T-helper 2 cell treated with Interferon-gamma antibody and Interleukin-4, amounts not matched to agents 5 μg/mL and 100 μg/mL, for 36 hours (primary cell): ENCODE measurements around the gene NTHL1.
A peak's percentile ranks its signal among the peaks of the same experiment; 100 is the strongest.

Experiments used
- DNase-seq: peaks from one replicate; pipeline ENCODE4 v3.0.0; 2021; ENCODE audit warnings: low spot score
- H3K27ac Mint-ChIP-seq: one replicate; pipeline ENCODE4 v1.8.0; 2021; ENCODE audit warnings: mild to moderate bottlenecking, mixed read lengths
- H3K27me3 Mint-ChIP-seq: one replicate; pipeline ENCODE4 v1.8.0; 2021; ENCODE audit warnings: low read depth, mixed read lengths
- H3K36me3 Mint-ChIP-seq: one replicate; pipeline ENCODE4 v1.8.0; 2021; ENCODE audit warnings: low read depth, mixed read lengths
- H3K4me1 Mint-ChIP-seq: one replicate; pipeline ENCODE4 v1.8.0; 2021; ENCODE audit warnings: low read depth, mixed read lengths
- H3K4me3 Mint-ChIP-seq: one replicate; pipeline ENCODE4 v1.8.0; 2022; ENCODE audit warnings: mild to moderate bottlenecking, moderate library complexity, mixed read lengths
- H3K9me3 Mint-ChIP-seq: one replicate; pipeline ENCODE4 v1.8.0; 2021; ENCODE audit warnings: mixed read lengths

NTHL1 gene

GRCh38 chr16:2063861-2064260 is 16.2 kb upstream of the NTHL1 start:
- no peak for DNase-seq
- no peak overlapping the region for H3K27ac Mint-ChIP-seq
- H3K9me3 Mint-ChIP-seq = no peaks in the 10 kb centered on the region
- H3K27me3 Mint-ChIP-seq = no peaks in the 10 kb centered on the region
- H3K36me3 Mint-ChIP-seq = peaks cover 13% of the 10 kb centered on the region
- no peaks in the 10 kb centered on the region for H3K4me1 Mint-ChIP-seq
- no peak overlapping the region for H3K4me3 Mint-ChIP-seq

- Mint-ChIP-seq H3K36me3 (peaks cover 10% of the 10 kb centered on the region), H3K9me3 (no peaks in the 10 kb centered on the region), H3K4me1 (no peaks in the 10 kb centered on the region), H3K27me3 (no peaks in the 10 kb centered on the region), H3K27ac (no peak overlapping the region), H3K4me3 (no peak overlapping the region)
- DNase-seq = no peak
Measured at GRCh38 chr16:2062801-2063200, 15.2 kb upstream of the NTHL1 start.

GRCh38 chr16:2061526-2061925 is 13.9 kb upstream of the NTHL1 start:
- Mint-ChIP-seq H3K36me3 (peaks cover 6% of the 10 kb centered on the region), H3K4me3 (no peak overlapping the region), H3K4me1 (no peaks in the 10 kb centered on the region), H3K27ac (no peak overlapping the region), H3K27me3 (no peaks in the 10 kb centered on the region), H3K9me3 (no peaks in the 10 kb centered on the region)
- DNase-seq = no peak

- H3K36me3 Mint-ChIP-seq = peaks cover 3% of the 10 kb centered on the region
Measured at GRCh38 chr16:2061023-2061422, 13.4 kb upstream of the NTHL1 start.

GRCh38 chr16:2060346-2060745 is 12.7 kb upstream of the NTHL1 start:
- Mint-ChIP-seq H3K4me1 (no peaks in the 10 kb centered on the region), H3K27ac (no peak overlapping the region), H3K36me3 (peaks cover 1% of the 10 kb centered on the region), H3K9me3 (no peaks in the 10 kb centered on the region), H3K4me3 (no peak overlapping the region), H3K27me3 (no peaks in the 10 kb centered on the region)
- DNase-seq = no peak

More at GRCh38 chr16:2061023-2061422, 13.4 kb upstream of the NTHL1 start:
- DNase-seq = no peak
- H3K9me3 Mint-ChIP-seq = no peaks in the 10 kb centered on the region
- no peak overlapping the region for H3K27ac Mint-ChIP-seq
- no peak overlapping the region for H3K4me3 Mint-ChIP-seq
- no peaks in the 10 kb centered on the region for H3K4me1 Mint-ChIP-seq
- H3K27me3 Mint-ChIP-seq = no peaks in the 10 kb centered on the region

- H3K36me3 Mint-ChIP-seq = peaks cover 1% of the 10 kb centered on the region
- H3K9me3 Mint-ChIP-seq = no peaks in the 10 kb centered on the region
- no peaks in the 10 kb centered on the region for H3K4me1 Mint-ChIP-seq
- H3K27ac Mint-ChIP-seq = no peak overlapping the region
- DNase-seq = no peak
- H3K4me3 Mint-ChIP-seq = no peak overlapping the region
- no peaks in the 10 kb centered on the region for H3K27me3 Mint-ChIP-seq
Measured at GRCh38 chr16:2058872-2059271, 11.2 kb upstream of the NTHL1 start.

GRCh38 chr16:2058420-2058819 is 10.8 kb upstream of the NTHL1 start:
- peaks cover 1% of the 10 kb centered on the region for H3K36me3 Mint-ChIP-seq
- H3K4me3 Mint-ChIP-seq = no peak overlapping the region
- H3K27ac Mint-ChIP-seq = no peak overlapping the region
- H3K4me1 Mint-ChIP-seq = no peaks in the 10 kb centered on the region
- DNase-seq = no peak
- H3K27me3 Mint-ChIP-seq = no peaks in the 10 kb centered on the region
- H3K9me3 Mint-ChIP-seq = no peaks in the 10 kb centered on the region

- Mint-ChIP-seq H3K4me3 (no peak overlapping the region), H3K27me3 (no peaks in the 10 kb centered on the region), H3K36me3 (peaks cover 3% of the 10 kb centered on the region), H3K9me3 (no peaks in the 10 kb centered on the region), H3K27ac (no peak overlapping the region), H3K4me1 (no peaks in the 10 kb centered on the region)
- no peak for DNase-seq
Measured at GRCh38 chr16:2057438-2057837, 9.8 kb upstream of the NTHL1 start.

GRCh38 chr16:2056681-2057407 is 9.2 kb upstream of the NTHL1 start:
- H3K4me3 Mint-ChIP-seq = no peak overlapping the region
- H3K36me3 Mint-ChIP-seq = peaks cover 4% of the 10 kb centered on the region

GRCh38 chr16:2056077-2056476 is 8.4 kb upstream of the NTHL1 start:
- Mint-ChIP-seq H3K36me3 (peaks cover 4% of the 10 kb centered on the region), H3K4me1 (no peaks in the 10 kb centered on the region), H3K27me3 (no peaks in the 10 kb centered on the region), H3K9me3 (no peaks in the 10 kb centered on the region), H3K4me3 (no peak overlapping the region), H3K27ac (no peak overlapping the region)
- no peak for DNase-seq

More at GRCh38 chr16:2056681-2057407, 9.2 kb upstream of the NTHL1 start:
- no peak for DNase-seq
- Mint-ChIP-seq H3K4me1 (no peaks in the 10 kb centered on the region), H3K27me3 (no peaks in the 10 kb centered on the region), H3K9me3 (no peaks in the 10 kb centered on the region), H3K27ac (no peak overlapping the region)

- no peaks in the 10 kb centered on the region for H3K4me1 Mint-ChIP-seq
- no peak overlapping the region for H3K4me3 Mint-ChIP-seq
- H3K9me3 Mint-ChIP-seq = no peaks in the 10 kb centered on the region
- H3K27me3 Mint-ChIP-seq = no peaks in the 10 kb centered on the region
- no peak overlapping the region for H3K27ac Mint-ChIP-seq
- H3K36me3 Mint-ChIP-seq = peaks cover 4% of the 10 kb centered on the region
- DNase-seq = no peak
Measured at GRCh38 chr16:2054543-2055245, 7.1 kb upstream of the NTHL1 start.

- H3K36me3 Mint-ChIP-seq = peaks cover 4% of the 10 kb centered on the region
- no peaks in the 10 kb centered on the region for H3K4me1 Mint-ChIP-seq
- DNase-seq = no peak
- no peak overlapping the region for H3K27ac Mint-ChIP-seq
- no peaks in the 10 kb centered on the region for H3K9me3 Mint-ChIP-seq
- H3K27me3 Mint-ChIP-seq = no peaks in the 10 kb centered on the region
- H3K4me3 Mint-ChIP-seq = no peak overlapping the region
Measured at GRCh38 chr16:2053897-2054296, 6.3 kb upstream of the NTHL1 start.

- Mint-ChIP-seq H3K4me3 (no peak overlapping the region), H3K27me3 (no peaks in the 10 kb centered on the region), H3K4me1 (peaks cover 5% of the 10 kb centered on the region), H3K27ac (no peak overlapping the region), H3K9me3 (no peaks in the 10 kb centered on the region), H3K36me3 (peaks cover 4% of the 10 kb centered on the region)
- no peak for DNase-seq
Measured at GRCh38 chr16:2053211-2053610, 5.6 kb upstream of the NTHL1 start.

- Mint-ChIP-seq H3K36me3 (peaks cover 3% of the 10 kb centered on the region), H3K27me3 (no peaks in the 10 kb centered on the region), H3K9me3 (no peaks in the 10 kb centered on the region), H3K27ac (peak overlapping the region; percentile 79), H3K4me3 (peak overlapping the region; percentile 95), H3K4me1 (peaks cover 10% of the 10 kb centered on the region)
- no peak for DNase-seq
Measured at GRCh38 chr16:2048116-2048543, 496 bp upstream of the NTHL1 start.
